PC-3 (cell line): ENCODE data around the gene CCDC63. TPM values are rescaled to one million over a fixed set of nuclear protein-coding genes. Genes with fewer than 3 reads are reported as not detected.

Experiments
- ATAC-seq: fragments of 200-7000 bp; cut with Tn5 transposase; 2 replicates; pipeline ENCODE4 v1.9.1; 2020; ENCODE audit warnings: mild to moderate bottlenecking, moderate library complexity
- BruUV-seq: library from RNA; stranded (reverse); fragments of 400-500 nt; replicated peaks from 2 replicates; lab custom pipeline; 2021; lab: Mats Ljungman, UMichigan
- CTCF ChIA-PET: fragments of 300-600 bp; sonication (Branson Sonifier 250); formaldehyde crosslinking; loops from one replicate; lab custom pipeline; 2022; ENCODE audit warnings: antibody characterized with exemption; lab: Charles Lee
- POLR2A ChIA-PET: fragments of 300-600 bp; sonication (Branson Sonifier 250); formaldehyde crosslinking; loops from one replicate; lab custom pipeline; 2022; ENCODE audit warnings: antibody characterized with exemption; ENCODE audit not compliant: unreplicated experiment; lab: Charles Lee
- DNase-seq: peaks from one replicate; pipeline ENCODE4 v3.0.0-alpha.2; 2015
- H2AFZ ChIP-seq: fragments of 300-600 bp; sonication (generic); 2 replicates; pipeline ENCODE4 v1.6.0; 2016; ENCODE audit warnings: antibody characterized with exemption, low read length
- H3F3A ChIP-seq: fragments of 300-600 bp; sonication (generic); one replicate; pipeline ENCODE4 v1.6.0; 2017; ENCODE audit warnings: antibody characterized with exemption, low read length, control low read depth, mild to moderate bottlenecking; ENCODE audit not compliant: unreplicated experiment
- H3K27ac ChIP-seq: fragments of 300-600 bp; sonication (generic); 2 replicates; pipeline ENCODE4 v1.5.1; 2016; ENCODE audit warnings: mild to moderate bottlenecking, low read length
- H3K27me3 ChIP-seq: fragments of 300-600 bp; sonication (generic); 2 replicates; pipeline ENCODE4 v1.6.1; 2016; ENCODE audit warnings: low read length, mixed read lengths
- H3K36me3 ChIP-seq: fragments of 300-600 bp; sonication (generic); 2 replicates; pipeline ENCODE4 v1.6.1; 2016; ENCODE audit warnings: low read depth, mixed run types, low read length, mixed read lengths
- H3K4me1 ChIP-seq: fragments of 300-600 bp; sonication (generic); 2 replicates; pipeline ENCODE4 v1.5.1; 2016; ENCODE audit warnings: low read length; ENCODE audit not compliant: insufficient read depth
- H3K4me2 ChIP-seq: fragments of 300-600 bp; sonication (generic); 2 replicates; pipeline ENCODE4 v1.6.0; 2016; ENCODE audit warnings: low read length
- H3K4me3 ChIP-seq: fragments of 300-600 bp; sonication (generic); 2 replicates; pipeline ENCODE4 v1.5.1; 2016; ENCODE audit warnings: mild to moderate bottlenecking, low read length, mixed read lengths
- H3K79me2 ChIP-seq: fragments of 300-600 bp; sonication (generic); 2 replicates; pipeline ENCODE4 v1.6.1; 2017; ENCODE audit warnings: low read length, mixed read lengths
- H3K9ac ChIP-seq: fragments of 300-600 bp; sonication (generic); 2 replicates; pipeline ENCODE4 v1.6.0; 2016; ENCODE audit warnings: mild to moderate bottlenecking, low read length
- H3K9me2 ChIP-seq: fragments of 300-600 bp; sonication (generic); replicated peaks from 2 replicates; pipeline ENCODE4 v1.6.1; 2016; ENCODE audit warnings: mixed run types, low read length, mixed read lengths
- H3K9me3 ChIP-seq: fragments of 300-600 bp; sonication (generic); 2 replicates; pipeline ENCODE4 v1.6.1; 2016; ENCODE audit warnings: low read length, mixed read lengths
- H4K20me1 ChIP-seq: fragments of 300-600 bp; sonication (generic); 2 replicates; pipeline ENCODE4 v1.6.1; 2016; ENCODE audit warnings: low read length, mixed read lengths
- CTCF ChIP-seq: fragments of 300-600 bp; sonication (generic); conservative IDR thresholded peaks from 2 replicates; pipeline ENCODE4 v1.5.1; 2017; ENCODE audit warnings: antibody characterized with exemption, low read depth, mild to moderate bottlenecking, low read length
- EZH2 ChIP-seq: fragments of 300-600 bp; sonication (generic); IDR thresholded peaks from one replicate; pipeline ENCODE4 v1.6.1; 2017; ENCODE audit warnings: antibody characterized with exemption, mild to moderate bottlenecking, low read length; ENCODE audit not compliant: unreplicated experiment
- EZH2phosphoT487 ChIP-seq: fragments of 300-600 bp; sonication (generic); IDR thresholded peaks from 2 replicates; pipeline ENCODE4 v1.6.1; 2018; ENCODE audit warnings: mild to moderate bottlenecking, antibody characterized with exemption, low read length, borderline replicate concordance
- intact Hi-C: fragments of 100-400 bp; cut with micrococcal nuclease; formaldehyde crosslinking; loops from 2 replicates; pipeline ENCODE4 v1.9.0; 2023
- total RNA-seq: library from RNA; depleted of rRNA; stranded (reverse); fragments of >200 nt; gene quantifications from 2 replicates; pipeline ENCODE4 v1.2.3, GENCODE V29; 2014

CCDC63 gene
- total RNA-seq, 1 experiment from 2014 or later: not detected

- Histone ChIP-seq H2AFZ (peak overlapping the region; percentile 75), H3F3A (no peaks in the 10 kb centered on the region), H3K9ac (no peak overlapping the region), H4K20me1 (no peaks in the 10 kb centered on the region), H3K4me2 (peak overlapping the region; percentile 63), H3K4me1 (peaks cover 24% of the 10 kb centered on the region), H3K36me3 (no peaks in the 10 kb centered on the region), H3K27me3 (no peaks in the 10 kb centered on the region), H3K79me2 (no peaks in the 10 kb centered on the region), H3K9me3 (no peaks in the 10 kb centered on the region), H3K27ac (peak overlapping the region; percentile 63), H3K4me3 (no peak overlapping the region; the same call in 1 of the 2 replicates), H3K9me2 (no peaks in the 10 kb centered on the region)
- ATAC-seq (no peak; the same call in 1 of the 2 replicates), DNase-seq (peak; percentile 55)
- POLR2A ChIA-PET: no interaction called here
- intact Hi-C loops: no loop called here
- BruUV-seq: no TSS peak
- CTCF ChIA-PET: interaction anchor here (0.6 kb wide), 1 partner anchor 178 kb away, joined by 4 read pairs; no protein-coding TSS in a partner anchor
- TF ChIP-seq EZH2 (no peak), EZH2phosphoT487 (no peak), CTCF (no peak)
These were observed 71.2 kb downstream of the CCDC63 start for GRCh38 chr12:110917961-110918360.

- Histone ChIP-seq H3K9me2 (no peaks in the 10 kb centered on the region), H3K79me2 (no peaks in the 10 kb centered on the region), H4K20me1 (no peaks in the 10 kb centered on the region), H3K4me2 (no peak overlapping the region), H3K4me1 (peaks cover 24% of the 10 kb centered on the region), H3K27ac (no peak overlapping the region), H2AFZ (no peak overlapping the region), H3F3A (no peaks in the 10 kb centered on the region), H3K27me3 (no peaks in the 10 kb centered on the region), H3K36me3 (no peaks in the 10 kb centered on the region), H3K4me3 (no peak overlapping the region), H3K9ac (no peak overlapping the region), H3K9me3 (no peaks in the 10 kb centered on the region)
- no peak for DNase-seq
- TF ChIP-seq EZH2phosphoT487 (no peak), EZH2 (no peak), CTCF (no peak)
- CTCF ChIA-PET: no interaction called here
- POLR2A ChIA-PET: no interaction called here
- intact Hi-C loops: no loop called here
- no TSS peak for BruUV-seq
- no peak for ATAC-seq
These were observed 72.9 kb downstream of the CCDC63 start for GRCh38 chr12:110919720-110920119.

- no peaks in the 10 kb centered on the region for H3K9me3 ChIP-seq
- CTCF ChIA-PET: no interaction called here
- no peaks in the 10 kb centered on the region for H3K27me3 ChIP-seq
- no peak for ATAC-seq
- BruUV-seq: no TSS peak
- POLR2A ChIA-PET: interaction anchor here (0.6 kb wide), 1 partner anchor 370 kb away, joined by 3 read pairs; no protein-coding TSS in a partner anchor
- no peak for TF ChIP-seq EZH2phosphoT487
- no peak for TF ChIP-seq CTCF
- TF ChIP-seq EZH2: no peak
- H3K9ac ChIP-seq: no peak within 1 kb of the TSS
- DNase-seq: no peak
- H2AFZ ChIP-seq: peak within 1 kb of the TSS; percentile 32; the same call in 1 of the 2 replicates
- H3K9me2 ChIP-seq: no peaks in the 10 kb centered on the region
- H4K20me1 ChIP-seq: no peaks in the 10 kb centered on the region
- H3K4me3 ChIP-seq: no peak within 1 kb of the TSS
- no peak within 1 kb of the TSS for H3K27ac ChIP-seq
- peaks cover 24% of the 10 kb centered on the region for H3K4me1 ChIP-seq
- intact Hi-C loops: no loop called here
- no peaks in the 10 kb centered on the region for H3K79me2 ChIP-seq
- H3K4me2 ChIP-seq: peak within 1 kb of the TSS; percentile 23; the same call in 1 of the 2 replicates
- no peaks in the 10 kb centered on the region for H3F3A ChIP-seq
- H3K36me3 ChIP-seq: no peaks in the 10 kb centered on the region
These were observed 73.6 kb downstream of the CCDC63 start, which contains the start of gene MYL2 for GRCh38 chr12:110920324-110920910. TSS of gene MYL2 (minus strand) at chr12:110920579. CDS start at chr12:110920529, 50 bp downstream.
